Endothelial cell of umbilical vein (primary cell): ENCODE data around the gene SIPA1L3.

Experiments
- EZH2 ChIP-seq: IDR thresholded peaks from 2 replicates; pipeline ENCODE4 v1.6.1; 2012; ENCODE audit warnings: borderline replicate concordance, low read depth, mild to moderate bottlenecking, moderate library complexity, low read length, inconsistent platforms; ENCODE audit not compliant: severe bottlenecking
- FOS ChIP-seq: IDR thresholded peaks from 2 replicates; pipeline ENCODE4 v1.6.1; 2011; ENCODE audit warnings: mild to moderate bottlenecking, low read length, moderate library complexity, borderline replicate concordance; ENCODE audit not compliant: insufficient read depth
- POLR2A ChIP-seq: IDR thresholded peaks from 2 replicates; pipeline ENCODE4 v1.6.1; 2012; ENCODE audit warnings: low read depth, mild to moderate bottlenecking, control low read depth, low read length
- POLR2AphosphoS5 ChIP-seq: IDR thresholded peaks from 2 replicates; pipeline ENCODE4 v1.6.1; 2012; ENCODE audit warnings: low read depth, mild to moderate bottlenecking, control low read depth, low read length, moderate library complexity; ENCODE audit not compliant: insufficient read depth
- TF ChIP-seq, protein P1 (sequence below), 2 donors: IDR thresholded peaks; 1 replicate in 1 of 2; 2 replicates in 1 of 2; pipeline ENCODE4 v1.5.1; 2011; ENCODE audit warnings: low read length in 2 of 2, mild to moderate bottlenecking in 2 of 2, moderate library complexity in 2 of 2, control low read depth in 1 of 2, inconsistent platforms in 1 of 2, low read depth in 1 of 2; ENCODE audit not compliant: insufficient read depth in 1 of 2; ENCODE audit errors: extremely low read depth in 1 of 2

DNA sequence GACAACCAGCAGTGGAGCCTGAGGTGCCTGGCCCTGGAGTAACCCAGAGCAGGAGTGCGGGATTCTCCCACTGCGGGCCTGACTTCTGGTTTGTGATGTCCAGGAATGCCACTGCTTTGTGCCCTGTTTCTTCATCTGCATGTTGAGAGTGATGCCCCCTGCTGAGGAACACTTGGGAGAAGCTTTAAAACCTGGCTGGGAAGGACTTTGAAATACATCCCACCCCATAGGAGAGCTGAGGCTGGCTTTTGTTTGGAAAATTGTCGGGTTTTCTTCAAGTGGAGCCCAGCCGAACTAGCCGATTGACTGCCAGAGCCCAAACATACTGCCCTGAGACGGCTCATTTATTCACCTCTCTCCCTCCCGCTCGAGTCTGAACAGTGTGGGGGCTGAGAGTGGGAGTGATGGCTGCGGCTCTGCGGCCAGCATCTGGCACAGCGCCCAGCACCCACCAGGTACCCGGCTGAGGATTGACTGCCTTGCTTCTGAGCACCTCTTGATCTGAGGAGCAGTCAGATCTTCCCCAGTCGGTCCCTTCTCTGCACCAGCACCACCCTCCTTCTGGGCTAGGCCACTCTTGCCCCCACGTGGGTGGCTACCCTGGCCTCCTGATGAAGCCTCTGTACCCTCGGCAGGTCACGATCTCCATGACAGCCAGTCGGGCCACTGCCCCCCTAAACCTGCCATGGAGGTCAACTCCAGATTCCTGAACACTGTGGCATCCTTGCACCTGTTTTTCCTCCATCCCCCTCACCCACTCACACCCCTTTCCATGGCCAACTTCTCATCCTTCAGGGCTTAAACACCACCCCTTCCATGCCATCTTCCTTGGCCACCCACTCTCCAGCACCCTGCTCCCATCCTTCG, 148.9 kb downstream of the SIPA1L3 start:
- TF ChIP-seq EZH2 (no peak), POLR2A (no peak), FOS (no peak), POLR2AphosphoS5 (no peak)
- TF ChIP-seq, protein P1, sequence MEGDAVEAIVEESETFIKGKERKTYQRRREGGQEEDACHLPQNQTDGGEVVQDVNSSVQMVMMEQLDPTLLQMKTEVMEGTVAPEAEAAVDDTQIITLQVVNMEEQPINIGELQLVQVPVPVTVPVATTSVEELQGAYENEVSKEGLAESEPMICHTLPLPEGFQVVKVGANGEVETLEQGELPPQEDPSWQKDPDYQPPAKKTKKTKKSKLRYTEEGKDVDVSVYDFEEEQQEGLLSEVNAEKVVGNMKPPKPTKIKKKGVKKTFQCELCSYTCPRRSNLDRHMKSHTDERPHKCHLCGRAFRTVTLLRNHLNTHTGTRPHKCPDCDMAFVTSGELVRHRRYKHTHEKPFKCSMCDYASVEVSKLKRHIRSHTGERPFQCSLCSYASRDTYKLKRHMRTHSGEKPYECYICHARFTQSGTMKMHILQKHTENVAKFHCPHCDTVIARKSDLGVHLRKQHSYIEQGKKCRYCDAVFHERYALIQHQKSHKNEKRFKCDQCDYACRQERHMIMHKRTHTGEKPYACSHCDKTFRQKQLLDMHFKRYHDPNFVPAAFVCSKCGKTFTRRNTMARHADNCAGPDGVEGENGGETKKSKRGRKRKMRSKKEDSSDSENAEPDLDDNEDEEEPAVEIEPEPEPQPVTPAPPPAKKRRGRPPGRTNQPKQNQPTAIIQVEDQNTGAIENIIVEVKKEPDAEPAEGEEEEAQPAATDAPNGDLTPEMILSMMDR (IDR thresholded peaks at IDR 0.05; ENCODE audit: extremely low read depth in 1 of 2, insufficient read depth in 1 of 2, low read depth in 1 of 2, low read length in 2 of 2) = no peak
